Caco-2 (cell line): ENCODE results near the gene SPESP1. TPM values are rescaled to one million over a fixed set of nuclear protein-coding genes. Genes with fewer than 3 reads are reported as not detected.

Source experiments
- BruUV-seq: library from RNA; stranded (reverse); fragments of 400-500 nt; replicated peaks from 2 replicates; lab custom pipeline; 2021; lab: Mats Ljungman, UMichigan
- CTCF ChIA-PET: fragments of 300-600 bp; sonication (Branson Sonifier 250); formaldehyde crosslinking; loops from one replicate; lab custom pipeline; 2022; ENCODE audit warnings: antibody characterized with exemption; lab: Charles Lee
- POLR2A ChIA-PET: fragments of 300-600 bp; sonication (Branson Sonifier 250); formaldehyde crosslinking; loops from one replicate; lab custom pipeline; 2022; ENCODE audit warnings: antibody characterized with exemption; lab: Charles Lee
- DNase-seq, 2 experiments: peaks; one replicate each; pipeline versions ENCODE4 v3.0.0 to v3.0.0-alpha.2; 2020 to 2022
- H3K27me3 ChIP-seq: replicated peaks from 2 replicates; pipeline ENCODE4 v1.6.0; 2011; ENCODE audit warnings: low read length; ENCODE audit not compliant: control insufficient read depth, insufficient read depth
- H3K36me3 ChIP-seq: 2 replicates; pipeline ENCODE4 v1.5.1; 2011; ENCODE audit warnings: low read length; ENCODE audit not compliant: control insufficient read depth, insufficient read depth
- H3K4me1 ChIP-seq: fragments of 250-450 bp; sonication (Bioruptor Pico); 2 replicates; pipeline ENCODE4 v1.5.1; 2020; ENCODE audit warnings: mild to moderate bottlenecking
- H3K4me3 ChIP-seq: 2 replicates; pipeline ENCODE4 v1.5.1; 2011; ENCODE audit warnings: low read depth, mild to moderate bottlenecking, control low read depth, low read length
- H3K9me3 ChIP-seq: fragments of 250-450 bp; sonication (Bioruptor Pico); 2 replicates; pipeline ENCODE4 v1.5.1; 2020; ENCODE audit warnings: mild to moderate bottlenecking, moderate library complexity
- H3K27ac Mint-ChIP-seq: one replicate; pipeline ENCODE4 v1.8.0; 2022; ENCODE audit warnings: mixed read lengths; ENCODE audit not compliant: unreplicated experiment
- H3K27me3 Mint-ChIP-seq: one replicate; pipeline ENCODE4 v1.8.0; 2022; ENCODE audit warnings: mixed read lengths; ENCODE audit not compliant: insufficient read depth, unreplicated experiment
- H3K36me3 Mint-ChIP-seq: one replicate; pipeline ENCODE4 v1.8.0; 2022; ENCODE audit warnings: mild to moderate bottlenecking, mixed read lengths; ENCODE audit not compliant: insufficient read depth, unreplicated experiment
- H3K4me1 Mint-ChIP-seq: one replicate; pipeline ENCODE4 v1.8.0; 2022; ENCODE audit warnings: low read depth, mixed read lengths; ENCODE audit not compliant: unreplicated experiment
- H3K4me3 Mint-ChIP-seq: one replicate; pipeline ENCODE4 v1.8.0; 2022; ENCODE audit warnings: mild to moderate bottlenecking, moderate library complexity, mixed read lengths; ENCODE audit not compliant: unreplicated experiment
- H3K9me3 Mint-ChIP-seq: one replicate; pipeline ENCODE4 v1.8.0; 2022; ENCODE audit warnings: mixed read lengths; ENCODE audit not compliant: unreplicated experiment
- intact Hi-C: fragments of 100-400 bp; cut with micrococcal nuclease; formaldehyde crosslinking; loops from one replicate; pipeline ENCODE4 v1.10.0; 2022; ENCODE audit not compliant: unreplicated experiment
- total RNA-seq: library from RNA; stranded (reverse); gene quantifications from 2 replicates; pipeline ENCODE4 v1.2.3, GENCODE V29; 2022
- TF ChIP-seq, protein P1 (sequence below), 2 experiments: fragments of 200-600 bp in 1 of 2; IDR thresholded peaks; 1 replicate in 1 of 2; 2 replicates in 1 of 2; pipeline versions ENCODE4 v1.5.1 to v1.8.0; 2011 to 2022; ENCODE audit warnings: antibody characterized with exemption in 1 of 2, control low read depth in 1 of 2, inconsistent platforms in 1 of 2, low read depth in 1 of 2, low read length in 1 of 2, mild to moderate bottlenecking in 1 of 2, moderate library complexity in 1 of 2; ENCODE audit not compliant: insufficient read depth in 1 of 2, severe bottlenecking in 1 of 2, unreplicated experiment in 1 of 2

The SPESP1 gene
- total RNA-seq, 1 experiment from 2014 or later: not detected

DNA sequence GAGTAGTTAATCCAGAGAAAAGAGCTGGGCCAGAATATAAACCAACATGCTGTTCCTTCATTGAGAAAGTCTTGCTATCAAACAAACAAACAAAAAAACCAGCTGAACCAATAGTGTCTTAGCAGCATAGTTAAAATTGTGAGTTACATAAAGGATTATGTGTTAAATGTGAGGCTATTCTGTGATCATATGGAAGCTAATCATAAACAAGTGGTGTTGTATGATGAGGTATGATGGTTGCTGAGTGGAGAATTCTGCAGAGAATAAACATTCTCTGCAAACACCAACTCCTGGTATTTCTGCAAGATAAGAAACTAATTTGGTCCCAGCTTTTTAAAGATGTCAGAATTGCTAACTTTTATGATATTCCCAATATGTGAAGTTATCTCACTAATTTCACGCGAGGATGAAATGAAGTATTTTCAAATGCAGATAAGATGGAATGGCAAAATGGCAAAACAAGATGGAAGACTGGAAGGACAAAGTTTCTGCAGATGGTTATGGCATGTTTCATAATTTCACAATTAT is 22.9 kb upstream of the SPESP1 start:
- Mint-ChIP-seq H3K4me1 (no peaks in the 10 kb centered on the region), H3K4me3 (no peak overlapping the region), H3K9me3 (no peaks in the 10 kb centered on the region), H3K27me3 (peaks cover 11% of the 10 kb centered on the region), H3K36me3 (no peaks in the 10 kb centered on the region), H3K27ac (no peak overlapping the region)
- Histone ChIP-seq H3K27me3 (no peaks in the 10 kb centered on the region; the same call in 1 of the 2 replicates), H3K36me3 (no peaks in the 10 kb centered on the region), H3K4me1 (no peaks in the 10 kb centered on the region), H3K4me3 (no peak overlapping the region), H3K9me3 (no peaks in the 10 kb centered on the region)
- intact Hi-C loops: no loop called here
- ChIA-PET POLR2A (no interaction called here), CTCF (interaction anchor here (1.0 kb wide), 1 partner anchor 32 kb away, joined by 4 read pairs; no protein-coding TSS in a partner anchor)
- DNase-seq: no peak
- TF ChIP-seq, protein P1, sequence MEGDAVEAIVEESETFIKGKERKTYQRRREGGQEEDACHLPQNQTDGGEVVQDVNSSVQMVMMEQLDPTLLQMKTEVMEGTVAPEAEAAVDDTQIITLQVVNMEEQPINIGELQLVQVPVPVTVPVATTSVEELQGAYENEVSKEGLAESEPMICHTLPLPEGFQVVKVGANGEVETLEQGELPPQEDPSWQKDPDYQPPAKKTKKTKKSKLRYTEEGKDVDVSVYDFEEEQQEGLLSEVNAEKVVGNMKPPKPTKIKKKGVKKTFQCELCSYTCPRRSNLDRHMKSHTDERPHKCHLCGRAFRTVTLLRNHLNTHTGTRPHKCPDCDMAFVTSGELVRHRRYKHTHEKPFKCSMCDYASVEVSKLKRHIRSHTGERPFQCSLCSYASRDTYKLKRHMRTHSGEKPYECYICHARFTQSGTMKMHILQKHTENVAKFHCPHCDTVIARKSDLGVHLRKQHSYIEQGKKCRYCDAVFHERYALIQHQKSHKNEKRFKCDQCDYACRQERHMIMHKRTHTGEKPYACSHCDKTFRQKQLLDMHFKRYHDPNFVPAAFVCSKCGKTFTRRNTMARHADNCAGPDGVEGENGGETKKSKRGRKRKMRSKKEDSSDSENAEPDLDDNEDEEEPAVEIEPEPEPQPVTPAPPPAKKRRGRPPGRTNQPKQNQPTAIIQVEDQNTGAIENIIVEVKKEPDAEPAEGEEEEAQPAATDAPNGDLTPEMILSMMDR (IDR thresholded peaks at IDR 0.05; ENCODE audit: insufficient read depth in 1 of 2, low read depth in 1 of 2, low read length in 1 of 2, severe bottlenecking in 1 of 2, unreplicated experiment in 1 of 2): no peak
- no TSS peak for BruUV-seq

DNA sequence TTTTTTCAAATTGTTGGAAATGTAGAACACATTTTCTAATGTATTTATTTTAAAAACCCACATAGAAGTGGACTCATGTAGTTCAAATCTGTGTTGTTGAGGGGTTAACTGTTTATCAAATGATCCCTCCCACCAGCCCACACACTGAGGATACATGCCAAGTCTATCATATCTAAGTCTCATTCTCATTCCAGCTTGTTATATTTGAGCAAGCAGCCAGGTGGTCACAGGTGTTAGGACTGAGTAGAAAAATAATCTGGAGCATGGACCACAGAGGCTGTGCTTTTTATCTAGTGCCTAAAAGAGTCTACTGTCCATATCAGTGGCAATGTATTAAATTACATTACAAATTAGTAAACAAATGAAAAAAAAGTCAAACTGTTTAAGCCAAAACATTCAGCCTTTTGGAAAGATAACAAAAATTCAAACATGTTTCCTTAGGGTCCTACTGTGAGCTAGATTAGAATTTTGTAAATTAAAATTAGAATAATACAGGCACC is 20.7 kb upstream of the SPESP1 start:
- Histone ChIP-seq H3K27me3 (no peaks in the 10 kb centered on the region; the same call in 1 of the 2 replicates), H3K36me3 (no peaks in the 10 kb centered on the region), H3K9me3 (no peaks in the 10 kb centered on the region), H3K4me1 (no peaks in the 10 kb centered on the region), H3K4me3 (no peak overlapping the region)
- no peaks in the 10 kb centered on the region for H3K36me3 Mint-ChIP-seq
- intact Hi-C loops: no loop called here
- ChIA-PET POLR2A (no interaction called here), CTCF (no interaction called here)
- no peak for DNase-seq
- no peaks in the 10 kb centered on the region for H3K9me3 Mint-ChIP-seq
- no peak overlapping the region for H3K4me3 Mint-ChIP-seq
- TF ChIP-seq, protein P1 (IDR thresholded peaks at IDR 0.05; ENCODE audit: insufficient read depth in 1 of 2, low read depth in 1 of 2, low read length in 1 of 2, severe bottlenecking in 1 of 2, unreplicated experiment in 1 of 2): no peak
- peaks cover 8% of the 10 kb centered on the region for H3K27me3 Mint-ChIP-seq
- no TSS peak for BruUV-seq
- H3K27ac Mint-ChIP-seq: no peak overlapping the region
- no peaks in the 10 kb centered on the region for H3K4me1 Mint-ChIP-seq

DNA sequence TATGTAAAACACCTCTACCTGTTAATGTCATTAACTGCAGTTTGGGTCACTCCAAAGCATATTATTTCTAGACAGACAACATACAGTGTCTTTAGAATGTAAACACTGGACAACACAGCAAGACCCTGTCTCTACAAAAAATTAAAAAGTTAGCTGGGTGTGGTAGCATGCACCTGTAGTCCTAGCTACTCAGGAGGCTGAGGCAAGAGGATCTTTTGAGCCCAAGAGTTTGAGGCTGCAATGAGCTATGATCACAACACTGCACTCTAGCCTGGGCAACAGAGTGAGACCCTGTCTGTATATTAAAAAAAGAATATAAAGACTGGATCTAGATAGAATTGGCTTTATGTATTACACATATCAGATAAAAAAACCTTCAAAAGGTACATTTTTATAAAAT is 20.0 kb upstream of the SPESP1 start:
- Histone ChIP-seq H3K4me1 (no peaks in the 10 kb centered on the region), H3K36me3 (no peaks in the 10 kb centered on the region), H3K9me3 (no peaks in the 10 kb centered on the region), H3K27me3 (no peaks in the 10 kb centered on the region; the same call in 1 of the 2 replicates), H3K4me3 (no peak overlapping the region)
- TF ChIP-seq, protein P1 (IDR thresholded peaks at IDR 0.05; ENCODE audit: insufficient read depth in 1 of 2, low read depth in 1 of 2, low read length in 1 of 2, severe bottlenecking in 1 of 2, unreplicated experiment in 1 of 2): no peak
- Mint-ChIP-seq H3K4me1 (no peaks in the 10 kb centered on the region), H3K4me3 (no peak overlapping the region), H3K36me3 (no peaks in the 10 kb centered on the region), H3K27ac (no peak overlapping the region), H3K9me3 (no peaks in the 10 kb centered on the region), H3K27me3 (peaks cover 8% of the 10 kb centered on the region)
- DNase-seq: no peak
- CTCF ChIA-PET: interaction anchor here (0.8 kb wide), 1 partner anchor 35 kb away, joined by 3 read pairs; no protein-coding TSS in a partner anchor
- POLR2A ChIA-PET: no interaction called here
- intact Hi-C loops: no loop called here
- BruUV-seq: no TSS peak
